Endothelial cell of umbilical vein (primary cell): ENCODE results near the gene PBX3. TPM values are rescaled to one million over a fixed set of nuclear protein-coding genes. Genes with fewer than 3 reads are reported as not detected.

ENCODE experiments used
- BruUV-seq: library from RNA; stranded (reverse); fragments of 400-500 nt; replicated peaks from 2 replicates; lab custom pipeline; 2021; lab: Mats Ljungman, UMichigan
- CTCF ChIA-PET: fragments of 300-600, 350-600 bp; sonication (Branson Sonifier 250); formaldehyde crosslinking; loops from one replicate; lab custom pipeline; 2021; ENCODE audit warnings: antibody characterized with exemption, inconsistent platforms; lab: Charles Lee
- POLR2A ChIA-PET: fragments of 300-600, 350-600 bp; sonication (Branson Sonifier 250); formaldehyde crosslinking; loops from one replicate; lab custom pipeline; 2021; ENCODE audit warnings: antibody characterized with exemption, inconsistent platforms; lab: Charles Lee
- DNase-seq: peaks from one replicate; pipeline ENCODE4 v3.0.0-alpha.2; 2011; ENCODE audit warnings: low read depth, low spot score
- FAIRE-seq: peaks from 2 replicates; lab custom pipeline; 2011; peaks lifted over from hg19 to GRCh38; lab: Jason Lieb, UNC
- H2AFZ ChIP-seq: 2 replicates; pipeline ENCODE4 v1.6.0; 2012; ENCODE audit warnings: low read depth, low read length, control low read depth, inconsistent platforms
- H3K27ac ChIP-seq: 2 replicates; pipeline ENCODE4 v1.5.1; 2011; ENCODE audit warnings: low read depth, mild to moderate bottlenecking, control low read depth, low read length, moderate library complexity; ENCODE audit not compliant: insufficient read depth
- H3K27me3 ChIP-seq, 2 experiments: 2 replicates each; pipeline versions ENCODE4 v1.6.0 to v1.6.1; 2011; ENCODE audit warnings: low read length in 2 of 2, mixed read lengths in 1 of 2; ENCODE audit not compliant: control insufficient read depth in 2 of 2, insufficient read depth in 2 of 2
- H3K36me3 ChIP-seq, 2 experiments: 2 replicates in 1 of 2; 3 replicates in 1 of 2; pipeline ENCODE4 v1.5.1; 2011; ENCODE audit warnings: low read length in 2 of 2, mild to moderate bottlenecking in 1 of 2, moderate library complexity in 1 of 2; ENCODE audit not compliant: control insufficient read depth in 2 of 2, insufficient read depth in 2 of 2; ENCODE audit errors: extremely low read depth in 1 of 2
- H3K4me1 ChIP-seq: 3 replicates; pipeline ENCODE4 v1.5.1; 2011; ENCODE audit warnings: mild to moderate bottlenecking, low read length; ENCODE audit not compliant: control insufficient read depth, insufficient read depth; ENCODE audit errors: extremely low read depth
- H3K4me2 ChIP-seq: 2 replicates; pipeline ENCODE4 v1.6.1; 2011; ENCODE audit warnings: low read length, control low read depth, mixed read lengths; ENCODE audit not compliant: insufficient read depth
- H3K4me3 ChIP-seq, 3 experiments: fragments of 200-600 bp in 1 of 3; sonication (generic), shearing (Covaris generic) in 1 of 3; replicated peaks in 1 of 3; 2 replicates each; pipeline ENCODE4 v1.5.1; 2011 to 2016; ENCODE audit warnings: control low read depth in 3 of 3, low read length in 3 of 3, mild to moderate bottlenecking in 2 of 3, inconsistent platforms in 1 of 3, low read depth in 1 of 3, moderate library complexity in 1 of 3; ENCODE audit not compliant: insufficient read depth in 1 of 3
- H3K79me2 ChIP-seq: 2 replicates; pipeline ENCODE4 v1.6.0; 2012; ENCODE audit warnings: low read length, inconsistent platforms; ENCODE audit not compliant: control insufficient read depth, insufficient read depth
- H3K9ac ChIP-seq: replicated peaks from 2 replicates; pipeline ENCODE3; 2011; ENCODE audit warnings: low read length, control low read depth; ENCODE audit not compliant: insufficient read depth; ENCODE audit errors: extremely low read depth
- H3K9me1 ChIP-seq: replicated peaks from 3 replicates; pipeline ENCODE4 v1.6.0; 2011; ENCODE audit warnings: mild to moderate bottlenecking, low read length; ENCODE audit not compliant: control insufficient read depth, insufficient read depth; ENCODE audit errors: extremely low read depth
- H3K9me3 ChIP-seq: replicated peaks from 2 replicates; pipeline ENCODE4 v1.5.1; 2012; ENCODE audit warnings: low read length, inconsistent platforms; ENCODE audit not compliant: control insufficient read depth, insufficient read depth
- H4K20me1 ChIP-seq: replicated peaks from 2 replicates; pipeline ENCODE3; 2011; ENCODE audit warnings: mild to moderate bottlenecking, low read length; ENCODE audit not compliant: control insufficient read depth, insufficient read depth; ENCODE audit errors: extremely low read depth
- EZH2 ChIP-seq: IDR thresholded peaks from 2 replicates; pipeline ENCODE4 v1.6.1; 2012; ENCODE audit warnings: borderline replicate concordance, low read depth, mild to moderate bottlenecking, moderate library complexity, low read length, inconsistent platforms; ENCODE audit not compliant: severe bottlenecking
- FOS ChIP-seq: IDR thresholded peaks from 2 replicates; pipeline ENCODE4 v1.6.1; 2011; ENCODE audit warnings: mild to moderate bottlenecking, low read length, moderate library complexity, borderline replicate concordance; ENCODE audit not compliant: insufficient read depth
- GATA2 ChIP-seq: IDR thresholded peaks from 2 replicates; pipeline ENCODE4 v1.7.0; 2011; ENCODE audit warnings: low read depth, mild to moderate bottlenecking, moderate library complexity, mixed read lengths, low read length; ENCODE audit not compliant: insufficient read length, insufficient read depth
- JUN ChIP-seq: IDR thresholded peaks from 2 replicates; pipeline ENCODE4 v1.6.1; 2011; ENCODE audit warnings: borderline replicate concordance, low read depth; ENCODE audit not compliant: insufficient read length, insufficient read depth
- MYC ChIP-seq: IDR thresholded peaks from one replicate; pipeline ENCODE4 v1.6.1; 2011; ENCODE audit warnings: mild to moderate bottlenecking, low read depth, low read length
- POLR2A ChIP-seq: IDR thresholded peaks from 2 replicates; pipeline ENCODE4 v1.6.1; 2012; ENCODE audit warnings: low read depth, mild to moderate bottlenecking, control low read depth, low read length
- POLR2AphosphoS5 ChIP-seq: IDR thresholded peaks from 2 replicates; pipeline ENCODE4 v1.6.1; 2012; ENCODE audit warnings: low read depth, mild to moderate bottlenecking, control low read depth, low read length, moderate library complexity; ENCODE audit not compliant: insufficient read depth
- dilution Hi-C: fragments of 300-500 bp; cut with MboI; formaldehyde crosslinking; loops from one replicate; pipeline ENCODE4 v1.15.0; 2019; ENCODE audit warnings: low sequenced_read_pairs; ENCODE audit not compliant: extremely low pct_ligation_motif_present
- intact Hi-C: fragments of 100-400 bp; cut with micrococcal nuclease; formaldehyde crosslinking; loops from one replicate; pipeline ENCODE4 v1.10.0; 2022
- polyA plus RNA-seq, 4 experiments: library from polyadenylated mRNA; depleted of rRNA in 3 of 4; stranded (reverse) in 3 of 4; unstranded in 1 of 4; fragments of >200 nt; gene quantifications; 2 replicates each; pipeline versions ENCODE4 v1.2.1 to v1.2.3, GENCODE V29; 2011 to 2012; ENCODE audit warnings: missing spikeins in 1 of 4
- total RNA-seq: library from RNA; stranded (reverse); gene quantifications from 2 replicates; pipeline ENCODE4 v1.2.3, GENCODE V29; 2021
- TF ChIP-seq, protein P1 (sequence below), 2 donors: IDR thresholded peaks; 1 replicate in 1 of 2; 2 replicates in 1 of 2; pipeline ENCODE4 v1.5.1; 2011; ENCODE audit warnings: low read length in 2 of 2, mild to moderate bottlenecking in 2 of 2, moderate library complexity in 2 of 2, control low read depth in 1 of 2, inconsistent platforms in 1 of 2, low read depth in 1 of 2; ENCODE audit not compliant: insufficient read depth in 1 of 2; ENCODE audit errors: extremely low read depth in 1 of 2
- TF ChIP-seq, protein P2 (sequence below): IDR thresholded peaks from 2 replicates; pipeline ENCODE4 v1.6.1; 2011; ENCODE audit not compliant: insufficient read depth, insufficient read length

Gene PBX3
- total and polyA plus RNA-seq, 2 donors (not counting 3 experiments of a cell fraction or from before 2014, with no cell fraction given) = 18.8 to 42.0 TPM

GRCh38 chr9:125989524-125990180 lies 242.5 kb downstream of the PBX3 start:
- dilution Hi-C loops (no loop called here), intact Hi-C loops (no loop called here)
- Histone ChIP-seq H2AFZ (no peak overlapping the region), H3K9me3 (no peaks in the 10 kb centered on the region), H3K36me3 (no peaks in the 10 kb centered on the region), H3K27ac (no peak overlapping the region), H4K20me1 (no peaks in the 10 kb centered on the region), H3K4me2 (no peak overlapping the region), H3K9ac (no peak overlapping the region), H3K27me3 (no peaks in the 10 kb centered on the region), H3K9me1 (no peaks in the 10 kb centered on the region), H3K4me1 (no peaks in the 10 kb centered on the region), H3K79me2 (no peaks in the 10 kb centered on the region), H3K4me3 (no peak overlapping the region)
- no peak for TF ChIP-seq POLR2AphosphoS5
- no peak for TF ChIP-seq POLR2A
- TF ChIP-seq GATA2 = no peak
- TF ChIP-seq JUN = no peak
- TF ChIP-seq MYC = no peak
- TF ChIP-seq, protein P1, sequence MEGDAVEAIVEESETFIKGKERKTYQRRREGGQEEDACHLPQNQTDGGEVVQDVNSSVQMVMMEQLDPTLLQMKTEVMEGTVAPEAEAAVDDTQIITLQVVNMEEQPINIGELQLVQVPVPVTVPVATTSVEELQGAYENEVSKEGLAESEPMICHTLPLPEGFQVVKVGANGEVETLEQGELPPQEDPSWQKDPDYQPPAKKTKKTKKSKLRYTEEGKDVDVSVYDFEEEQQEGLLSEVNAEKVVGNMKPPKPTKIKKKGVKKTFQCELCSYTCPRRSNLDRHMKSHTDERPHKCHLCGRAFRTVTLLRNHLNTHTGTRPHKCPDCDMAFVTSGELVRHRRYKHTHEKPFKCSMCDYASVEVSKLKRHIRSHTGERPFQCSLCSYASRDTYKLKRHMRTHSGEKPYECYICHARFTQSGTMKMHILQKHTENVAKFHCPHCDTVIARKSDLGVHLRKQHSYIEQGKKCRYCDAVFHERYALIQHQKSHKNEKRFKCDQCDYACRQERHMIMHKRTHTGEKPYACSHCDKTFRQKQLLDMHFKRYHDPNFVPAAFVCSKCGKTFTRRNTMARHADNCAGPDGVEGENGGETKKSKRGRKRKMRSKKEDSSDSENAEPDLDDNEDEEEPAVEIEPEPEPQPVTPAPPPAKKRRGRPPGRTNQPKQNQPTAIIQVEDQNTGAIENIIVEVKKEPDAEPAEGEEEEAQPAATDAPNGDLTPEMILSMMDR (IDR thresholded peaks at IDR 0.05; ENCODE audit: extremely low read depth in 1 of 2, insufficient read depth in 1 of 2, low read depth in 1 of 2, low read length in 2 of 2) = no peak
- TF ChIP-seq FOS = no peak
- no peak for TF ChIP-seq EZH2
- TF ChIP-seq, protein P2, sequence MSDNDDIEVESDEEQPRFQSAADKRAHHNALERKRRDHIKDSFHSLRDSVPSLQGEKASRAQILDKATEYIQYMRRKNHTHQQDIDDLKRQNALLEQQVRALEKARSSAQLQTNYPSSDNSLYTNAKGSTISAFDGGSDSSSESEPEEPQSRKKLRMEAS = no peak
- no TSS peak for BruUV-seq
- ChIA-PET CTCF (no interaction called here), POLR2A (no interaction called here)
- FAIRE-seq = no peak
- no peak for DNase-seq
